Stimulated activated CD8-positive, alpha-beta memory T cell treated with anti-CD3 and anti-CD28 coated beads, Interleukin-4, amount 100 ng/mL, for 1 hour (primary cell): ENCODE measurements around the gene C6orf118.

Experiments used
- DNase-seq, 2 donors: peaks; one replicate each; pipeline ENCODE4 v3.0.0-alpha.2; 2020; ENCODE audit warnings: low read depth in 2 of 2, low spot score in 1 of 2

The C6orf118 gene

GRCh38 chr6:165244524-165245247 lies 64.7 kb downstream of the C6orf118 start:
- DNase-seq: no peak

- DNase-seq: no peak
These were observed 65.6 kb downstream of the C6orf118 start for GRCh38 chr6:165243801-165244200.

GRCh38 chr6:165236326-165236725 lies 73.1 kb downstream of the C6orf118 start:
- DNase-seq: no peak

- no peak for DNase-seq
These were observed 76.5 kb downstream of the C6orf118 start for GRCh38 chr6:165232731-165233488.

- DNase-seq: no peak
These were observed 77.5 kb downstream of the C6orf118 start for GRCh38 chr6:165231581-165232561.

GRCh38 chr6:165231177-165231576 lies 78.2 kb downstream of the C6orf118 start:
- DNase-seq: no peak
